ENCODE results near the gene WNT7B.

- TF ChIP-seq TARDBP (IDR thresholded peaks at IDR 0.05) (no peak), SP1 (IDR thresholded peaks at IDR 0.05) (no peak), L3MBTL2 (conservative IDR thresholded peaks at IDR 0.05) (no peak), FOXM1 (IDR thresholded peaks at IDR 0.05; ENCODE audit: borderline replicate concordance) (no peak), NFRKB (IDR thresholded peaks at IDR 0.05) (no peak), ARNT (IDR thresholded peaks at IDR 0.05) (no peak)
Observed at GRCh38 chr22:45916515-45916914, 60.4 kb downstream of the WNT7B start.

Data from HEK293T (cell line).